ENCODE data around the gene HUWE1.

DNA sequence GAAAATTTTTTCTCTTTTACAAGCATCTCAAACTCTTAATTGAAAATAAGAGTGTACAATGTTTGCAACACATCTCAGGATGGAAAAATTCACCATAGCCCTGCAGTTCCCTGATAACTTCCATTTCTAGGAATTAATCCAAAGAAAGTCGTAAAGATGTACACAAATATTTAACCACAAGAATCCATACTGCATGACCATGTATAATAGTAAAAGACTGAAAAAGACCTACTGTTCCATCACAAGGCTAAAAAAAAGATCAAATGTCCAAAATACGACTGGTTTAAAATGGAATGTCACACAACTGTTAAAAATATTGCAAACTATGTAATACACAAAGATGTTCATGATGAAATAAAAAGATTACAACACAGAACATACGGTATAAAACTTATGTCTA, 32.1 kb downstream of the HUWE1 start:
- TF ChIP-seq EZH2 (IDR thresholded peaks at IDR 0.05; ENCODE audit: low read length) (no peak), CTCF (optimal IDR thresholded peaks at IDR 0.05 in 1 of 3, IDR thresholded peaks at IDR 0.05 in 1 of 3, conservative IDR thresholded peaks at IDR 0.05 in 1 of 3; ENCODE audit: extremely low read depth in 1 of 3, insufficient read depth in 2 of 3, low read length in 3 of 3) (no peak)
